ENCODE data around the gene ARMC3.
A peak's percentile ranks its signal among the peaks of the same experiment; 100 is the strongest.

The ARMC3 gene

GRCh38 chr10:22927661-22928403, at the start of gene ARMC3:
Gene ARMC3 (plus strand): TSS chr10:22928053. CDS start chr10:22931997, 3,944 bp downstream.
- POLR2A ChIA-PET = no interaction called here
- peak within 1 kb of the TSS; percentile 46 for H3K4me3 ChIP-seq (ENCODE audit: low read depth, low read length)
- TF ChIP-seq, protein P1, sequence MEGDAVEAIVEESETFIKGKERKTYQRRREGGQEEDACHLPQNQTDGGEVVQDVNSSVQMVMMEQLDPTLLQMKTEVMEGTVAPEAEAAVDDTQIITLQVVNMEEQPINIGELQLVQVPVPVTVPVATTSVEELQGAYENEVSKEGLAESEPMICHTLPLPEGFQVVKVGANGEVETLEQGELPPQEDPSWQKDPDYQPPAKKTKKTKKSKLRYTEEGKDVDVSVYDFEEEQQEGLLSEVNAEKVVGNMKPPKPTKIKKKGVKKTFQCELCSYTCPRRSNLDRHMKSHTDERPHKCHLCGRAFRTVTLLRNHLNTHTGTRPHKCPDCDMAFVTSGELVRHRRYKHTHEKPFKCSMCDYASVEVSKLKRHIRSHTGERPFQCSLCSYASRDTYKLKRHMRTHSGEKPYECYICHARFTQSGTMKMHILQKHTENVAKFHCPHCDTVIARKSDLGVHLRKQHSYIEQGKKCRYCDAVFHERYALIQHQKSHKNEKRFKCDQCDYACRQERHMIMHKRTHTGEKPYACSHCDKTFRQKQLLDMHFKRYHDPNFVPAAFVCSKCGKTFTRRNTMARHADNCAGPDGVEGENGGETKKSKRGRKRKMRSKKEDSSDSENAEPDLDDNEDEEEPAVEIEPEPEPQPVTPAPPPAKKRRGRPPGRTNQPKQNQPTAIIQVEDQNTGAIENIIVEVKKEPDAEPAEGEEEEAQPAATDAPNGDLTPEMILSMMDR (IDR thresholded peaks at IDR 0.05; ENCODE audit: insufficient read depth, low read length, missing control alignments) = no peak

GRCh38 chr10:22891797-22892196, 36.1 kb upstream of the ARMC3 start:
- POLR2A ChIA-PET = no interaction called here
- TF ChIP-seq, protein P1 (IDR thresholded peaks at IDR 0.05; ENCODE audit: insufficient read depth, low read length, missing control alignments) = no peak
- CTCF ChIA-PET = no interaction called here
- no peak for DNase-seq (ENCODE audit: low read depth, low spot score)
- H3K4me3 ChIP-seq (ENCODE audit: low read depth, low read length) = no peak overlapping the region

More at GRCh38 chr10:22927661-22928403, at the start of gene ARMC3:
- CTCF ChIA-PET = no interaction called here
- DNase-seq (ENCODE audit: low read depth, low spot score) = no peak

DNA sequence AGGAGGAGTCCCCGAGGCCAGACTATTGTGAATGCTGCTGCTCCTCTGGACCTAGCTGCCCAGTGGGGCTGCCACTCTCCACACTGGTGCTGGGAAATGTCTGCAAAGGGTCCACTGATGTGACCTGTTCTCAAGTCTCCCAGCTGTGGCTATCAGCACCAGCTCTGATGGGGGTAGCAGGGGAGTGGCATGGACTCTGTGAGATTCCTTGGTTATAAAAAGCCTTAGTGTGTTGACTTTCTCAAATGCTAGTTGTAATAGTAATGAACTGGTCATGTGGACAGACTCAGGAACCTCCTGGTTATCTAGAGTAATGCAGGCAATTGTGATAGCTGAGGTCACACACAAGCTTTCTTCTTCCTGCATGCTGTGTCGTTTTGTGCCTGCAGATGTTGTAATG, 34.1 kb upstream of the ARMC3 start:
- TF ChIP-seq, protein P1 (IDR thresholded peaks at IDR 0.05; ENCODE audit: insufficient read depth, low read length, missing control alignments) = no peak
- POLR2A ChIA-PET = no interaction called here
- CTCF ChIA-PET = no interaction called here
- DNase-seq (ENCODE audit: low read depth, low spot score) = no peak
- H3K4me3 ChIP-seq (ENCODE audit: low read depth, low read length) = no peak overlapping the region

- no peak for DNase-seq (ENCODE audit: low read depth, low spot score)
- ChIA-PET CTCF (no interaction called here), POLR2A (no interaction called here)
- H3K4me3 ChIP-seq (ENCODE audit: low read depth, low read length) = no peak overlapping the region
- TF ChIP-seq, protein P1 (IDR thresholded peaks at IDR 0.05; ENCODE audit: insufficient read depth, low read length, missing control alignments) = no peak
Observed at GRCh38 chr10:22894714-22895113, 33.1 kb upstream of the ARMC3 start.

GRCh38 chr10:22895252-22895651, 32.6 kb upstream of the ARMC3 start:
- TF ChIP-seq, protein P1 (IDR thresholded peaks at IDR 0.05; ENCODE audit: insufficient read depth, low read length, missing control alignments) = no peak
- ChIA-PET POLR2A (no interaction called here), CTCF (no interaction called here)
- no peak overlapping the region for H3K4me3 ChIP-seq (ENCODE audit: low read depth, low read length)
- no peak for DNase-seq (ENCODE audit: low read depth, low spot score)

DNA sequence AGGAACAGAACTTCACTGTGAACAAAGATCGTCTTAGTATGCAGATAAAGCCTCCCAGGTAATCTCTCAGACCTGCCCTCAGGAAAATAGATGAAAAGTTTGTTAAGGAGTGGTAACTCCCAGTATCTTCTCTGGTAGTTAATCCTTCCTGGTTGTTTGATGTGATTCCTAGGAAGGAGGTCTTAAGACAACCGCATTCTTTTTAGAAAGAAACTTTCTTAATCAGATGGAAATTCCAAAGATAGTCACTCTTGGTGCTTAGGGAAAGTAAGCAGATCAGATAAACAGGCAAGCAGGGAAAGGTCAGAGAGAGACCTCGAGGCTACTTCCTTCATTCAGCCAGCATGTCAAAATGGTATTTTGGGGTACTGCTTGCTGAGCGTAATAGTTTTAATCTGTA, 30.5 kb upstream of the ARMC3 start:
- DNase-seq (ENCODE audit: low read depth, low spot score) = no peak
- CTCF ChIA-PET = no interaction called here
- TF ChIP-seq, protein P1 (IDR thresholded peaks at IDR 0.05; ENCODE audit: insufficient read depth, low read length, missing control alignments) = no peak
- POLR2A ChIA-PET = no interaction called here
- no peak overlapping the region for H3K4me3 ChIP-seq (ENCODE audit: low read depth, low read length)
